Prostate gland (tissue), 2 donors: ENCODE measurements around the gene ADGB.
"Not testable (repeated sequence)": the region's sequence is repeated elsewhere in the genome, so short reads cannot be mapped to it uniquely, and the experiment has no call there.

Source experiments
- POLR2A ChIP-seq: fragments of 450-650 bp; IDR thresholded peaks from one replicate; pipeline ENCODE4 v1.6.1; 2016; ENCODE audit warnings: antibody characterized with exemption, mild to moderate bottlenecking
- POLR2AphosphoS5 ChIP-seq: sonication (generic); formaldehyde crosslinking; IDR thresholded peaks from one replicate; pipeline ENCODE4 v1.6.1; 2017; ENCODE audit warnings: antibody characterized with exemption
- TF ChIP-seq, protein P1 (sequence below), 4 experiments: fragments of 200-600 bp in 2 of 4; fragments of 450-650 bp in 2 of 4; sonication (generic) in 2 of 4; IDR thresholded peaks; 1 replicate in 3 of 4; 2 replicates in 1 of 4; pipeline ENCODE4 v1.5.1; 2016 to 2019; ENCODE audit warnings: antibody characterized with exemption in 4 of 4, mild to moderate bottlenecking in 2 of 4, moderate library complexity in 2 of 4

DNA sequence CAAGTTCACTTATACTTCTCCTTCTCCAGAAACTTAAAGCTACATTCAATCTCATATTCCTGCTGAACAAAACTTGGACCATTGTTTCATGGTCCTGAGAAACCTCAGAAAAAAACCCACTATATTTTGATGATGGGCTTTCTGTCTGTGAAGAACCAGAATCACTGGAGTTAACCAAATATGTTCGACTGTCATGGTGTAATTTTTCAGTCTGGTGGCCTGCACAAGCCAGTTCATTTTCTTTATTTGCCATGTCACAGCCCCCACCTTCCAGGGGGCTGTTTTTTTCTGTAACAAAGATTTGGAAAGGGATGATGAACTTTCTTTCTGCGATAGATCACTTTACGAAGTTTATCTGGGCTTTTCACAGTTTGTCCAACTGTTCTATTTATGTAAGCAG lies 204.4 kb downstream of the ADGB start:
- TF ChIP-seq, protein P1, sequence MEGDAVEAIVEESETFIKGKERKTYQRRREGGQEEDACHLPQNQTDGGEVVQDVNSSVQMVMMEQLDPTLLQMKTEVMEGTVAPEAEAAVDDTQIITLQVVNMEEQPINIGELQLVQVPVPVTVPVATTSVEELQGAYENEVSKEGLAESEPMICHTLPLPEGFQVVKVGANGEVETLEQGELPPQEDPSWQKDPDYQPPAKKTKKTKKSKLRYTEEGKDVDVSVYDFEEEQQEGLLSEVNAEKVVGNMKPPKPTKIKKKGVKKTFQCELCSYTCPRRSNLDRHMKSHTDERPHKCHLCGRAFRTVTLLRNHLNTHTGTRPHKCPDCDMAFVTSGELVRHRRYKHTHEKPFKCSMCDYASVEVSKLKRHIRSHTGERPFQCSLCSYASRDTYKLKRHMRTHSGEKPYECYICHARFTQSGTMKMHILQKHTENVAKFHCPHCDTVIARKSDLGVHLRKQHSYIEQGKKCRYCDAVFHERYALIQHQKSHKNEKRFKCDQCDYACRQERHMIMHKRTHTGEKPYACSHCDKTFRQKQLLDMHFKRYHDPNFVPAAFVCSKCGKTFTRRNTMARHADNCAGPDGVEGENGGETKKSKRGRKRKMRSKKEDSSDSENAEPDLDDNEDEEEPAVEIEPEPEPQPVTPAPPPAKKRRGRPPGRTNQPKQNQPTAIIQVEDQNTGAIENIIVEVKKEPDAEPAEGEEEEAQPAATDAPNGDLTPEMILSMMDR (IDR thresholded peaks at IDR 0.05) = not testable (repeated sequence)
- TF ChIP-seq POLR2A, POLR2AphosphoS5: not testable (repeated sequence)
